HepG2 (cell line): ENCODE measurements around the gene AMPH. TPM values are rescaled to one million over a fixed set of nuclear protein-coding genes. Genes with fewer than 3 reads are reported as not detected.

Experiments used
- ATAC-seq: fragments of 200-7000 bp; cut with Tn5 transposase; 3 replicates; pipeline ENCODE4 v1.9.1; 2020; ENCODE audit warnings: mild to moderate bottlenecking, moderate library complexity
- BruUV-seq: library from RNA; stranded (reverse); fragments of 400-500 nt; replicated peaks from 2 replicates; lab custom pipeline; 2021; lab: Mats Ljungman, UMichigan
- CTCF ChIA-PET: fragments of 300-600 bp; formaldehyde crosslinking; extraction: SDS; loops from one replicate; lab custom pipeline; 2021; ENCODE audit warnings: low total read pairs, inconsistent platforms, low intra/inter-chr PET ratio; lab: Yijun Ruan, JAX
- POLR2A ChIA-PET: fragments of 350-600 bp; sonication (Branson Sonifier 250); formaldehyde crosslinking; loops from one replicate; lab custom pipeline; 2020; ENCODE audit warnings: antibody characterized with exemption, inconsistent platforms; lab: Yijun Ruan, JAX
- DNase-seq: peaks from one replicate; pipeline ENCODE4 v3.0.0-alpha.2; 2015; ENCODE audit warnings: low spot score
- FAIRE-seq: peaks from 3 replicates; lab custom pipeline; 2011; peaks lifted over from hg19 to GRCh38; lab: Jason Lieb, UNC
- H2AFZ ChIP-seq: one replicate; pipeline ENCODE4 v1.6.1; 2011; ENCODE audit warnings: low read length, inconsistent platforms
- H3K27ac ChIP-seq: fragments of 300-600 bp; 3 replicates; pipeline ENCODE4 v1.8.0; 2011; ENCODE audit warnings: mixed run types, mild to moderate bottlenecking, mixed read lengths, low read length, inconsistent platforms; ENCODE audit not compliant: insufficient read depth; ENCODE audit errors: extremely low read length
- H3K27me3 ChIP-seq, 2 experiments: fragments of 200-600 bp in 1 of 2; 2 replicates in 1 of 2; 3 replicates in 1 of 2; pipeline versions ENCODE4 v1.6.0 to v1.8.0; 2011; ENCODE audit warnings: low read length in 2 of 2, mild to moderate bottlenecking in 2 of 2, moderate library complexity in 2 of 2, inconsistent platforms in 1 of 2; ENCODE audit not compliant: insufficient read depth in 2 of 2, control insufficient read depth in 1 of 2
- H3K36me3 ChIP-seq, 2 experiments: fragments of 200-600 bp in 1 of 2; replicated peaks in 1 of 2; 2 replicates in 1 of 2; 3 replicates in 1 of 2; pipeline versions ENCODE4 v1.5.1 to v1.8.0; 2011; ENCODE audit warnings: low read length in 2 of 2, inconsistent platforms in 1 of 2; ENCODE audit not compliant: insufficient read depth in 2 of 2, control insufficient read depth in 1 of 2
- H3K4me1 ChIP-seq: 2 replicates; pipeline ENCODE4 v1.5.1; 2012; ENCODE audit warnings: low read length, inconsistent platforms; ENCODE audit not compliant: insufficient read depth
- H3K4me2 ChIP-seq: 2 replicates; pipeline ENCODE4 v1.6.0; 2011; ENCODE audit warnings: low read depth, low read length, inconsistent platforms
- H3K4me3 ChIP-seq, 3 experiments: fragments of 200-600 bp in 1 of 3; sonication (generic), shearing (Covaris generic) in 1 of 3; replicated peaks in 1 of 3; 2 replicates each; pipeline ENCODE4 v1.5.1; 2011 to 2016; ENCODE audit warnings: low read length in 3 of 3, inconsistent platforms in 2 of 3, low read depth in 2 of 3, mild to moderate bottlenecking in 2 of 3, control low read depth in 1 of 3, mixed read lengths in 1 of 3; ENCODE audit not compliant: insufficient read depth in 1 of 3
- H3K79me2 ChIP-seq: one replicate; pipeline ENCODE4 v1.6.1; 2011; ENCODE audit warnings: low read length, inconsistent platforms; ENCODE audit not compliant: insufficient read depth
- H3K9ac ChIP-seq: 2 replicates; pipeline ENCODE4 v1.6.0; 2011; ENCODE audit warnings: mild to moderate bottlenecking, low read depth, low read length, inconsistent platforms; ENCODE audit not compliant: insufficient read depth
- H3K9me3 ChIP-seq: 2 replicates; pipeline ENCODE4 v1.5.1; 2012; ENCODE audit warnings: mild to moderate bottlenecking, low read length
- H4K20me1 ChIP-seq: 2 replicates; pipeline ENCODE4 v1.6.0; 2011; ENCODE audit warnings: inconsistent platforms, mild to moderate bottlenecking, low read length, moderate library complexity; ENCODE audit not compliant: insufficient read depth
- CEBPZ ChIP-seq: IDR thresholded peaks from 2 replicates; pipeline ENCODE4 v1.6.1; 2012; ENCODE audit warnings: low read length, improper control_type of control experiment
- FOXC1 ChIP-seq: sonication (generic); formaldehyde crosslinking; IDR thresholded peaks from 2 replicates; pipeline ENCODE4 v1.8.0; 2022; ENCODE audit warnings: mild to moderate bottlenecking, missing genetic modification reagents, borderline replicate concordance
- RARA ChIP-seq: IDR thresholded peaks from 2 replicates; pipeline ENCODE4 v1.6.1; 2016; ENCODE audit warnings: missing genetic modification reagents, missing compliant biosample characterization
- RFX5 ChIP-seq: IDR thresholded peaks from 2 replicates; pipeline ENCODE4 v1.6.1; 2011; ENCODE audit warnings: low read depth, low read length, improper control_type of control experiment
- THAP9 ChIP-seq: sonication (generic); formaldehyde crosslinking; IDR thresholded peaks from 2 replicates; pipeline ENCODE4; 2020; ENCODE audit warnings: missing genetic modification reagents, mild to moderate bottlenecking, borderline replicate concordance
- ZBTB33 ChIP-seq: sonication (generic); formaldehyde crosslinking; IDR thresholded peaks from 2 replicates; pipeline ENCODE4 v1.4.0; 2020; ENCODE audit warnings: missing genetic modification reagents
- ZFP1 ChIP-seq: IDR thresholded peaks from 2 replicates; pipeline ENCODE4 v1.6.1; 2016
- ZNF34 ChIP-seq: sonication (generic); formaldehyde crosslinking; IDR thresholded peaks from 2 replicates; pipeline ENCODE4 v1.4.0; 2020; ENCODE audit warnings: mild to moderate bottlenecking, missing genetic modification reagents, borderline replicate concordance
- ZNF362 ChIP-seq: sonication (generic); formaldehyde crosslinking; IDR thresholded peaks from 2 replicates; pipeline ENCODE4 v1.4.0; 2020; ENCODE audit warnings: missing genetic modification reagents, mild to moderate bottlenecking, borderline replicate concordance
- ZNF558 ChIP-seq: sonication (generic); formaldehyde crosslinking; IDR thresholded peaks from 2 replicates; pipeline ENCODE4 v1.9.0; 2022; ENCODE audit warnings: mild to moderate bottlenecking, missing genetic modification reagents, borderline replicate concordance
- WGBS: methylation state at CpG from one replicate; pipeline ENCODE4 v1.1.6; 2017; ENCODE audit warnings: low lambda C conversion rate; 5-methylcytosine and 5-hydroxymethylcytosine counted together
- in situ Hi-C: cut with HindIII; loops from 2 replicates; pipeline ENCODE4 v1.10.0; 2017; ENCODE audit warnings: low pct_unique_long_range_greater_than_20kb; ENCODE audit not compliant: extremely low pct_ligation_motif_present
- intact Hi-C: fragments of 100-400 bp; cut with micrococcal nuclease; formaldehyde crosslinking; loops from one replicate; pipeline ENCODE4 v1.10.0; 2022; ENCODE audit not compliant: unreplicated experiment
- polyA plus RNA-seq, 8 experiments: library from polyadenylated mRNA; depleted of rRNA in 3 of 8; stranded (reverse) in 7 of 8; unstranded in 1 of 8; fragments of >200 nt; fragmentation: Illumina TruSeq in 4 of 8; extraction: Trizol in 4 of 8; gene quantifications; 2 replicates each; pipeline versions ENCODE4 v1.2.1 to v1.2.3, GENCODE V29; 2011 to 2016; ENCODE audit warnings: low read depth in 4 of 8, missing spikeins in 1 of 8, mixed read lengths in 1 of 8; ENCODE audit not compliant: insufficient read depth in 1 of 8
- total RNA-seq, 5 experiments: library from RNA; depleted of rRNA; stranded (reverse); fragments of >200 nt; fragmentation: Illumina TruSeq; extraction: Trizol; gene quantifications; 2 replicates each; pipeline ENCODE4 v1.2.3, GENCODE V29; 2016; ENCODE audit warnings: low read depth in 1 of 5

AMPH gene
- total and polyA plus RNA-seq, 2 of the 13 experiments (the other 11 are each of a cell fraction or from before 2014, with no cell fraction given) = not detected

- ChIA-PET CTCF (interaction anchor here (0.8 kb wide), 1 partner anchor 1123 kb away, joined by 3 read pairs; no protein-coding TSS in a partner anchor), POLR2A (no interaction called here)
- no peak overlapping the region for H3K4me2 ChIP-seq
- BruUV-seq = no TSS peak
- FAIRE-seq (no peak), DNase-seq (no peak), ATAC-seq (no peak)
- H3K36me3 ChIP-seq = no peaks in the 10 kb centered on the region
- no peak overlapping the region for H2AFZ ChIP-seq
- H4K20me1 ChIP-seq = no peaks in the 10 kb centered on the region
- no peak overlapping the region for H3K27ac ChIP-seq
- 2% methylated on average over 2 of the region's 2 CpGs for WGBS
- 0 out of 5 replicates have a peak, but pooled peaks cover 0 to 5% of the 10 kb centered on the region in 2 experiments for H3K27me3 ChIP-seq
- H3K9me3 ChIP-seq = no peaks in the 10 kb centered on the region
- in situ Hi-C loops = no loop called here
- H3K4me1 ChIP-seq = no peaks in the 10 kb centered on the region
- H3K9ac ChIP-seq = no peak overlapping the region
- intact Hi-C loops = no loop called here
- TF ChIP-seq ZNF558 (CRISPR knock-in tag) (no peak), ZBTB33 (CRISPR knock-in tag) (no peak), CEBPZ (no peak), ZFP1 (CRISPR knock-in tag) (no peak), ZNF34 (CRISPR knock-in tag) (no peak), RARA (CRISPR knock-in tag) (no peak), THAP9 (no peak), RFX5 (no peak), ZNF362 (CRISPR knock-in tag) (no peak), FOXC1 (CRISPR knock-in tag) (no peak)
- no peak overlapping the region for H3K4me3 ChIP-seq
- no peaks in the 10 kb centered on the region for H3K79me2 ChIP-seq
These were observed 234.3 kb downstream of the AMPH start for GRCh38 chr7:38396852-38397251.
